HG03354 (cell line): ENCODE results near the gene NOD1.
"Not testable (repeated sequence)": the region's sequence is repeated elsewhere in the genome, so short reads cannot be mapped to it uniquely, and the experiment has no call there.

Source experiments
- ATAC-seq: cut with Tn5 transposase; IDR thresholded peaks from one replicate; pipeline ENCODE4 v1.9.1; 2021; ENCODE audit warnings: mild to moderate bottlenecking; ENCODE audit not compliant: unreplicated experiment, poor library complexity, severe bottlenecking

The NOD1 gene

GRCh38 chr7:30424506-30424905, 54.1 kb downstream of the NOD1 start:
- ATAC-seq: no peak

- no peak for ATAC-seq
Observed at GRCh38 chr7:30423788-30424505, 54.6 kb downstream of the NOD1 start.

GRCh38 chr7:30422922-30423321, 55.7 kb downstream of the NOD1 start:
- ATAC-seq: no peak

- no peak for ATAC-seq
Observed at GRCh38 chr7:30421647-30422196, 56.9 kb downstream of the NOD1 start.

GRCh38 chr7:30420662-30421061, 57.9 kb downstream of the NOD1 start:
- ATAC-seq: no peak

- ATAC-seq: not testable (repeated sequence)
Observed at GRCh38 chr7:30420080-30420479, 58.5 kb downstream of the NOD1 start.

GRCh38 chr7:30413864-30414263, 64.7 kb downstream of the NOD1 start:
- ATAC-seq: no peak

GRCh38 chr7:30412782-30413504, 65.6 kb downstream of the NOD1 start:
- no peak for ATAC-seq

GRCh38 chr7:30411897-30412296, 66.7 kb downstream of the NOD1 start:
- ATAC-seq: no peak

- ATAC-seq: no peak
Observed at GRCh38 chr7:30411173-30411572, 67.4 kb downstream of the NOD1 start.

GRCh38 chr7:30406664-30407425, 71.7 kb downstream of the NOD1 start:
- no peak for ATAC-seq

GRCh38 chr7:30405179-30405578, 73.4 kb downstream of the NOD1 start:
- ATAC-seq: no peak

- no peak for ATAC-seq
Observed at GRCh38 chr7:30403477-30403876, 75.1 kb downstream of the NOD1 start.

GRCh38 chr7:30396389-30396788, 82.2 kb downstream of the NOD1 start:
- ATAC-seq: no peak

- no peak for ATAC-seq
Observed at GRCh38 chr7:30395676-30396075, 82.9 kb downstream of the NOD1 start.

GRCh38 chr7:30391806-30392205, 86.8 kb downstream of the NOD1 start:
- no peak for ATAC-seq

GRCh38 chr7:30390736-30391636, 87.6 kb downstream of the NOD1 start:
- ATAC-seq: no peak

- no peak for ATAC-seq
Observed at GRCh38 chr7:30389791-30390190, 88.8 kb downstream of the NOD1 start.

- ATAC-seq: no peak
Observed at GRCh38 chr7:30382607-30383006, 96.0 kb downstream of the NOD1 start.
